CD8-positive, alpha-beta memory T cell (primary cell): ENCODE data around the gene SLC35B2. TPM values are rescaled to one million over a fixed set of nuclear protein-coding genes. Genes with fewer than 3 reads are reported as not detected.
A peak's percentile ranks its signal among the peaks of the same experiment; 100 is the strongest.

ENCODE experiments used
- CTCF ChIA-PET: fragments of 350-600 bp; sonication (Branson Sonifier 250); formaldehyde crosslinking; loops from one replicate; lab custom pipeline; 2021; ENCODE audit warnings: antibody characterized with exemption; lab: Charles Lee
- POLR2A ChIA-PET: fragments of 350-600 bp; sonication (Branson Sonifier 250); formaldehyde crosslinking; loops from one replicate; lab custom pipeline; 2021; ENCODE audit warnings: antibody characterized with exemption; lab: Charles Lee
- DNase-seq, 5 donors: peaks; one replicate each; pipeline versions ENCODE4 v3.0.0 to v3.0.0-alpha.2; 2020 to 2022; ENCODE audit warnings: mixed read lengths in 1 of 5
- H3K27ac ChIP-seq: one replicate; pipeline ENCODE4 v1.7.0; 2013; ENCODE audit warnings: low read depth, mild to moderate bottlenecking, low read length, moderate library complexity
- H3K27me3 ChIP-seq: 2 replicates; pipeline ENCODE4 v1.7.0; 2013; ENCODE audit warnings: low read length, mild to moderate bottlenecking; ENCODE audit not compliant: insufficient read depth, poor library complexity, severe bottlenecking
- H3K36me3 ChIP-seq: 2 replicates; pipeline ENCODE4 v1.7.0; 2013; ENCODE audit warnings: mild to moderate bottlenecking, low read length, moderate library complexity; ENCODE audit not compliant: insufficient read depth
- H3K4me1 ChIP-seq: 2 replicates; pipeline ENCODE4 v1.7.0; 2013; ENCODE audit warnings: mild to moderate bottlenecking, low read length, moderate library complexity; ENCODE audit not compliant: insufficient read depth
- H3K4me3 ChIP-seq: 2 replicates; pipeline ENCODE4 v1.7.0; 2013; ENCODE audit warnings: mild to moderate bottlenecking, low read length
- H3K9me3 ChIP-seq: 2 replicates; pipeline ENCODE4 v1.7.0; 2013; ENCODE audit warnings: mild to moderate bottlenecking, low read length
- H3K27ac Mint-ChIP-seq, 8 donors: one replicate each; pipeline ENCODE4 v1.8.0; 2020 to 2021; ENCODE audit warnings: mixed read lengths in 8 of 8, mild to moderate bottlenecking in 6 of 8, inconsistent platforms in 3 of 8, moderate library complexity in 3 of 8
- H3K27me3 Mint-ChIP-seq, 2 donors: one replicate each; pipeline ENCODE4 v1.8.0; 2020 to 2021; ENCODE audit warnings: mixed read lengths in 2 of 2, mild to moderate bottlenecking in 1 of 2, moderate library complexity in 1 of 2
- H3K36me3 Mint-ChIP-seq, 3 donors: one replicate each; pipeline ENCODE4 v1.8.0; 2020 to 2021; ENCODE audit warnings: mixed read lengths in 3 of 3, inconsistent platforms in 1 of 3, mild to moderate bottlenecking in 1 of 3
- H3K4me1 Mint-ChIP-seq, 3 donors: one replicate each; pipeline ENCODE4 v1.8.0; 2020 to 2021; ENCODE audit warnings: mixed read lengths in 3 of 3, inconsistent platforms in 1 of 3, mild to moderate bottlenecking in 1 of 3
- H3K4me3 Mint-ChIP-seq, 7 donors: one replicate each; pipeline ENCODE4 v1.8.0; 2020 to 2021; ENCODE audit warnings: mixed read lengths in 7 of 7, mild to moderate bottlenecking in 6 of 7, moderate library complexity in 4 of 7, inconsistent platforms in 2 of 7
- H3K9me3 Mint-ChIP-seq, 5 donors: one replicate each; pipeline ENCODE4 v1.8.0; 2020 to 2022; ENCODE audit warnings: mixed read lengths in 5 of 5, mild to moderate bottlenecking in 3 of 5, moderate library complexity in 2 of 5, inconsistent platforms in 1 of 5
- polyA plus RNA-seq: library from polyadenylated mRNA; unstranded; fragments of 300-500 nt; fragmentation: Illumina TruSeq; gene quantifications from one replicate; pipeline ENCODE4 v1.2.3, GENCODE V29; 2021
- total RNA-seq, 2 experiments: library from RNA; stranded (reverse); gene quantifications; one replicate each; pipeline ENCODE4 v1.2.3, GENCODE V29; 2021

The SLC35B2 gene
- total and polyA plus RNA-seq, 3 experiments from 2014 or later = 34.8 to 49.0 (median 35.7) TPM

- POLR2A ChIA-PET = interaction anchor here (0.5 to 3.1 kb wide), 7 partner anchors 9 to 1105 kb away, joined by 3 to 77 read pairs (median 4); partner anchors contain the start of genes HSP90AB1, NFKBIE and SLC29A1
- Histone ChIP-seq H3K36me3 (peaks cover 48% of the 10 kb centered on the region), H3K4me3 (peak overlapping the region; percentile 84), H3K27me3 (no peaks in the 10 kb centered on the region), H3K27ac (peak overlapping the region; percentile 81), H3K4me1 (peaks cover 21% of the 10 kb centered on the region), H3K9me3 (no peaks in the 10 kb centered on the region)
- Mint-ChIP-seq H3K9me3 (peaks cover 0 to 1% (median 0%) of the 10 kb centered on the region in 5 donors), H3K27ac (peak overlapping the region; percentile 78 to 99 (median 91)), H3K4me1 (peaks cover 54 to 76% (median 63%) of the 10 kb centered on the region in 3 donors), H3K36me3 (peaks cover 18 to 81% (median 26%) of the 10 kb centered on the region in 3 donors), H3K4me3 (peak overlapping the region; percentile 82 to 92 (median 88)), H3K27me3 (peaks cover 0 to 3% of the 10 kb centered on the region in 2 donors)
- CTCF ChIA-PET = interaction anchor here (0.8 to 5.0 kb wide), 16 partner anchors 10 to 605 kb away, joined by 3 to 74 read pairs (median 5); partner anchors contain the start of genes HSP90AB1, NFKBIE and SLC29A1
- peak in 1 of 5 donors; percentile 60 for DNase-seq
Observed at GRCh38 chr6:44255871-44256774, 1.2 kb downstream of the SLC35B2 start.

- H3K36me3 Mint-ChIP-seq = peaks cover 18 to 82% (median 25%) of the 10 kb centered on the region in 3 donors
- peak overlapping the region; percentile 61 to 99 (median 90) for H3K27ac Mint-ChIP-seq
- Histone ChIP-seq H3K27ac (no peak overlapping the region), H3K4me1 (peaks cover 21% of the 10 kb centered on the region), H3K36me3 (peaks cover 56% of the 10 kb centered on the region), H3K27me3 (no peaks in the 10 kb centered on the region), H3K4me3 (no peak overlapping the region), H3K9me3 (no peaks in the 10 kb centered on the region)
- ChIA-PET POLR2A (interaction anchor here (2.6 to 3.1 kb wide), 2 partner anchors 8 to 10 kb away, joined by 10 to 77 read pairs; partner anchors contain the start of genes HSP90AB1 and NFKBIE), CTCF (interaction anchor here (1.0 to 5.0 kb wide), 5 partner anchors 9 to 31 kb away, joined by 4 to 74 read pairs (median 22); partner anchors contain the start of genes HSP90AB1, NFKBIE and SLC29A1)
- no peak for DNase-seq
- peaks cover 0 to 3% of the 10 kb centered on the region in 2 donors for H3K27me3 Mint-ChIP-seq
- H3K4me1 Mint-ChIP-seq = peaks cover 53 to 76% (median 65%) of the 10 kb centered on the region in 3 donors
- H3K9me3 Mint-ChIP-seq = peaks cover 0 to 1% (median 0%) of the 10 kb centered on the region in 5 donors
- peak overlapping the region; percentile 82 to 92 (median 88) for H3K4me3 Mint-ChIP-seq
Observed at GRCh38 chr6:44255105-44255808, 2.1 kb downstream of the SLC35B2 start.

- Histone ChIP-seq H3K4me1 (peaks cover 21% of the 10 kb centered on the region), H3K36me3 (peaks cover 64% of the 10 kb centered on the region), H3K4me3 (no peak overlapping the region), H3K9me3 (no peaks in the 10 kb centered on the region), H3K27ac (no peak overlapping the region), H3K27me3 (no peaks in the 10 kb centered on the region)
- ChIA-PET POLR2A (interaction anchor here (2.6 to 3.1 kb wide), 2 partner anchors 7 to 11 kb away, joined by 10 to 77 read pairs; partner anchors contain the start of genes HSP90AB1 and NFKBIE), CTCF (interaction anchor here (1.0 to 5.0 kb wide), 6 partner anchors 8 to 20 kb away, joined by 4 to 74 read pairs (median 4); partner anchors contain the start of genes HSP90AB1 and NFKBIE)
- H3K9me3 Mint-ChIP-seq = peaks cover 0 to 1% (median 0%) of the 10 kb centered on the region in 5 donors
- H3K4me1 Mint-ChIP-seq = peaks cover 61 to 84% (median 73%) of the 10 kb centered on the region in 3 donors
- DNase-seq = no peak
- peaks cover 20 to 82% (median 31%) of the 10 kb centered on the region in 3 donors for H3K36me3 Mint-ChIP-seq
- H3K27me3 Mint-ChIP-seq = peaks cover 0 to 3% of the 10 kb centered on the region in 2 donors
- H3K4me3 Mint-ChIP-seq = peak overlapping the region; percentile 15 to 83 (median 55)
- peak overlapping the region in 7 of 8 donors; percentile 58 to 98 (median 81) for H3K27ac Mint-ChIP-seq
Observed at GRCh38 chr6:44254191-44255104, 2.9 kb downstream of the SLC35B2 start.

- Mint-ChIP-seq H3K27ac (peak overlapping the region in 7 of 8 donors; percentile 8 to 98 (median 75)), H3K4me3 (peak overlapping the region in 2 of 7 donors; percentile 2 to 62), H3K4me1 (peaks cover 67 to 88% (median 80%) of the 10 kb centered on the region in 3 donors), H3K27me3 (peaks cover 0 to 3% of the 10 kb centered on the region in 2 donors), H3K9me3 (peaks cover 0 to 1% (median 0%) of the 10 kb centered on the region in 5 donors), H3K36me3 (peaks cover 22 to 82% (median 33%) of the 10 kb centered on the region in 3 donors)
- DNase-seq = peak; percentile 45 to 70 (median 49)
- ChIA-PET POLR2A (no interaction called here), CTCF (interaction anchor here (1.0 to 5.0 kb wide), 4 partner anchors 9 to 16 kb away, joined by 3 to 53 read pairs (median 4); partner anchors contain the start of gene NFKBIE)
- Histone ChIP-seq H3K4me1 (peaks cover 31% of the 10 kb centered on the region), H3K9me3 (no peaks in the 10 kb centered on the region), H3K4me3 (no peak overlapping the region), H3K27ac (no peak overlapping the region), H3K36me3 (peaks cover 74% of the 10 kb centered on the region), H3K27me3 (no peaks in the 10 kb centered on the region)
Observed at GRCh38 chr6:44253307-44254101, 3.8 kb downstream of the SLC35B2 start.

GRCh38 chr6:44251576-44252524 is 5.5 kb downstream of the SLC35B2 start:
- Mint-ChIP-seq H3K36me3 (peaks cover 22 to 90% (median 34%) of the 10 kb centered on the region in 3 donors), H3K9me3 (peaks cover 0 to 2% (median 0%) of the 10 kb centered on the region in 5 donors), H3K27ac (peak overlapping the region in 5 of 8 donors; percentile 43 to 98 (median 56)), H3K27me3 (peaks cover 0 to 8% of the 10 kb centered on the region in 2 donors), H3K4me3 (peak overlapping the region in 2 of 7 donors; percentile 48 to 97), H3K4me1 (peaks cover 66 to 85% (median 81%) of the 10 kb centered on the region in 3 donors)
- Histone ChIP-seq H3K36me3 (peaks cover 74% of the 10 kb centered on the region), H3K27me3 (no peaks in the 10 kb centered on the region), H3K4me1 (peaks cover 29% of the 10 kb centered on the region), H3K27ac (no peak overlapping the region), H3K9me3 (no peaks in the 10 kb centered on the region), H3K4me3 (no peak overlapping the region)
- ChIA-PET CTCF (interaction anchor here (0.9 to 1.7 kb wide), 3 partner anchors 12 to 16 kb away, joined by 3 to 7 read pairs (median 3); no protein-coding TSS in a partner anchor), POLR2A (no interaction called here)
- DNase-seq = no peak
